Measurements from ENCODE around the gene PIEZO1. TPM values are rescaled to one million over a fixed set of nuclear protein-coding genes. Genes with fewer than 3 reads are reported as not detected.

Gene PIEZO1
- total and polyA plus RNA-seq, 9 of the 15 experiments (the other 6 are each of a cell fraction or from before 2014, with no cell fraction given): 3.6 to 432 (median 131) TPM

DNA sequence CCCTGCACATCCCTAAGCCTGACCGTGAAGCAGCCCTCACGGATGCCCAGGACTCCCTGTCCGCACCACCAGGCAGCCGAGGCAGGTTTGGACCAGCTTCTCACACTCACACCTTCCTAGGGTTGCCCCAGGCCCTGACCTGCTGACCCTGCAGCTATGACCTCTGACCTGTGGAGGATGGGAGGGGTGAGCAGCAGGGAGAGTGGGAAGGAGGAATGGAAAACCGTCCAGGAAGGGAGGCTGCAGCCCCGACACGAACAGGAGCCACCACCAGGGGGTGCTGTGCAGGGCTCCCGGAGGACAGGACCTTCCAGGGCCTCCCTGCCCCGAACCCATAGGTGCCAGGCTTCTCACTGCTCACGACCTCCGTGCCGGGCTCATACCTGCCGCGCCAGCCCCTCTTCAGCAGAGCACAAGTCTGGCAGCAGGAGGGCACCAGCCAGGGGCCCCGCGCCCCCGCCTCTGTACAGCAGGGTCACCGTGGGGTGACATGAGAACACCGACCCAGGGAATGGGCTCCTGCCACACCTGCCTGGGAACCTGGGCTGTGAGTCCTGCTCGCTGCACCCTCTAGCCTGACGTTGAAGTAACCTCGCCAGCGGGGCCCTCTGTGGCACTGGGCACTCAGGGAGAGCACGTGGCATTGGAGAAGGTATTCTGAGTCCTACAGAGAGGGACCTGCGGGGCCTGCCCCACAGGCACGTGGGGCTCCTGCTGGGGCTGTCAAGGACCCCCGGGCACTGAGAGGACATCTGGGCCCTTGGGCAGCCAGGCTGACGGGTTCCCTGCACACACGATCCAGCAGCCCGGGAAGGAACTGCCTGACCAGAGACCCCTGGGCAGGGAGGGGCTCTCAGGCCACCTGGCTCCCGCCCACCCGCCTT lies 41.1 kb downstream of the PIEZO1 start (continued):
- TF ChIP-seq, protein P1, sequence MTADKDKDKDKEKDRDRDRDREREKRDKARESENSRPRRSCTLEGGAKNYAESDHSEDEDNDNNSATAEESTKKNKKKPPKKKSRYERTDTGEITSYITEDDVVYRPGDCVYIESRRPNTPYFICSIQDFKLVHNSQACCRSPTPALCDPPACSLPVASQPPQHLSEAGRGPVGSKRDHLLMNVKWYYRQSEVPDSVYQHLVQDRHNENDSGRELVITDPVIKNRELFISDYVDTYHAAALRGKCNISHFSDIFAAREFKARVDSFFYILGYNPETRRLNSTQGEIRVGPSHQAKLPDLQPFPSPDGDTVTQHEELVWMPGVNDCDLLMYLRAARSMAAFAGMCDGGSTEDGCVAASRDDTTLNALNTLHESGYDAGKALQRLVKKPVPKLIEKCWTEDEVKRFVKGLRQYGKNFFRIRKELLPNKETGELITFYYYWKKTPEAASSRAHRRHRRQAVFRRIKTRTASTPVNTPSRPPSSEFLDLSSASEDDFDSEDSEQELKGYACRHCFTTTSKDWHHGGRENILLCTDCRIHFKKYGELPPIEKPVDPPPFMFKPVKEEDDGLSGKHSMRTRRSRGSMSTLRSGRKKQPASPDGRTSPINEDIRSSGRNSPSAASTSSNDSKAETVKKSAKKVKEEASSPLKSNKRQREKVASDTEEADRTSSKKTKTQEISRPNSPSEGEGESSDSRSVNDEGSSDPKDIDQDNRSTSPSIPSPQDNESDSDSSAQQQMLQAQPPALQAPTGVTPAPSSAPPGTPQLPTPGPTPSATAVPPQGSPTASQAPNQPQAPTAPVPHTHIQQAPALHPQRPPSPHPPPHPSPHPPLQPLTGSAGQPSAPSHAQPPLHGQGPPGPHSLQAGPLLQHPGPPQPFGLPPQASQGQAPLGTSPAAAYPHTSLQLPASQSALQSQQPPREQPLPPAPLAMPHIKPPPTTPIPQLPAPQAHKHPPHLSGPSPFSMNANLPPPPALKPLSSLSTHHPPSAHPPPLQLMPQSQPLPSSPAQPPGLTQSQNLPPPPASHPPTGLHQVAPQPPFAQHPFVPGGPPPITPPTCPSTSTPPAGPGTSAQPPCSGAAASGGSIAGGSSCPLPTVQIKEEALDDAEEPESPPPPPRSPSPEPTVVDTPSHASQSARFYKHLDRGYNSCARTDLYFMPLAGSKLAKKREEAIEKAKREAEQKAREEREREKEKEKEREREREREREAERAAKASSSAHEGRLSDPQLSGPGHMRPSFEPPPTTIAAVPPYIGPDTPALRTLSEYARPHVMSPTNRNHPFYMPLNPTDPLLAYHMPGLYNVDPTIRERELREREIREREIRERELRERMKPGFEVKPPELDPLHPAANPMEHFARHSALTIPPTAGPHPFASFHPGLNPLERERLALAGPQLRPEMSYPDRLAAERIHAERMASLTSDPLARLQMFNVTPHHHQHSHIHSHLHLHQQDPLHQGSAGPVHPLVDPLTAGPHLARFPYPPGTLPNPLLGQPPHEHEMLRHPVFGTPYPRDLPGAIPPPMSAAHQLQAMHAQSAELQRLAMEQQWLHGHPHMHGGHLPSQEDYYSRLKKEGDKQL (CRISPR knock-in tag; IDR thresholded peaks at IDR 0.05; ENCODE audit: borderline replicate concordance): no peak
- TF ChIP-seq, protein P2, sequence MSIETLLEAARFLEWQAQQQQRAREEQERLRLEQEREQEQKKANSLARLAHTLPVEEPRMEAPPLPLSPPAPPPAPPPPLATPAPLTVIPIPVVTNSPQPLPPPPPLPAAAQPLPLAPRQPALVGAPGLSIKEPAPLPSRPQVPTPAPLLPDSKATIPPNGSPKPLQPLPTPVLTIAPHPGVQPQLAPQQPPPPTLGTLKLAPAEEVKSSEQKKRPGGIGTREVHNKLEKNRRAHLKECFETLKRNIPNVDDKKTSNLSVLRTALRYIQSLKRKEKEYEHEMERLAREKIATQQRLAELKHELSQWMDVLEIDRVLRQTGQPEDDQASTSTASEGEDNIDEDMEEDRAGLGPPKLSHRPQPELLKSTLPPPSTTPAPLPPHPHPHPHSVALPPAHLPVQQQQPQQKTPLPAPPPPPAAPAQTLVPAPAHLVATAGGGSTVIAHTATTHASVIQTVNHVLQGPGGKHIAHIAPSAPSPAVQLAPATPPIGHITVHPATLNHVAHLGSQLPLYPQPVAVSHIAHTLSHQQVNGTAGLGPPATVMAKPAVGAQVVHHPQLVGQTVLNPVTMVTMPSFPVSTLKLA (conservative IDR thresholded peaks at IDR 0.05): no peak
- TF ChIP-seq SMARCA5 (IDR thresholded peaks at IDR 0.05) (no peak), ZNF354B (CRISPR knock-in tag; IDR thresholded peaks at IDR 0.05) (no peak), CEBPG (CRISPR knock-in tag; IDR thresholded peaks at IDR 0.05) (no peak), CEBPG (tag; conservative IDR thresholded peaks at IDR 0.05 in 1 of 2, IDR thresholded peaks at IDR 0.05 in 1 of 2) (no peak)
- TF ChIP-seq, protein P3, sequence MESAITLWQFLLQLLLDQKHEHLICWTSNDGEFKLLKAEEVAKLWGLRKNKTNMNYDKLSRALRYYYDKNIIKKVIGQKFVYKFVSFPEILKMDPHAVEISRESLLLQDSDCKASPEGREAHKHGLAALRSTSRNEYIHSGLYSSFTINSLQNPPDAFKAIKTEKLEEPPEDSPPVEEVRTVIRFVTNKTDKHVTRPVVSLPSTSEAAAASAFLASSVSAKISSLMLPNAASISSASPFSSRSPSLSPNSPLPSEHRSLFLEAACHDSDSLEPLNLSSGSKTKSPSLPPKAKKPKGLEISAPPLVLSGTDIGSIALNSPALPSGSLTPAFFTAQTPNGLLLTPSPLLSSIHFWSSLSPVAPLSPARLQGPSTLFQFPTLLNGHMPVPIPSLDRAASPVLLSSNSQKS (CRISPR knock-in tag; IDR thresholded peaks at IDR 0.05): no peak
- TF ChIP-seq, protein P4, sequence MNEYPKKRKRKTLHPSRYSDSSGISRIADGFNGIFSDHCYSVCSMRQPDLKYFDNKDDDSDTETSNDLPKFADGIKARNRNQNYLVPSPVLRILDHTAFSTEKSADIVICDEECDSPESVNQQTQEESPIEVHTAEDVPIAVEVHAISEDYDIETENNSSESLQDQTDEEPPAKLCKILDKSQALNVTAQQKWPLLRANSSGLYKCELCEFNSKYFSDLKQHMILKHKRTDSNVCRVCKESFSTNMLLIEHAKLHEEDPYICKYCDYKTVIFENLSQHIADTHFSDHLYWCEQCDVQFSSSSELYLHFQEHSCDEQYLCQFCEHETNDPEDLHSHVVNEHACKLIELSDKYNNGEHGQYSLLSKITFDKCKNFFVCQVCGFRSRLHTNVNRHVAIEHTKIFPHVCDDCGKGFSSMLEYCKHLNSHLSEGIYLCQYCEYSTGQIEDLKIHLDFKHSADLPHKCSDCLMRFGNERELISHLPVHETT (CRISPR knock-in tag; conservative IDR thresholded peaks at IDR 0.05 in 1 of 2, IDR thresholded peaks at IDR 0.05 in 1 of 2): no peak
- TF ChIP-seq, protein P5, sequence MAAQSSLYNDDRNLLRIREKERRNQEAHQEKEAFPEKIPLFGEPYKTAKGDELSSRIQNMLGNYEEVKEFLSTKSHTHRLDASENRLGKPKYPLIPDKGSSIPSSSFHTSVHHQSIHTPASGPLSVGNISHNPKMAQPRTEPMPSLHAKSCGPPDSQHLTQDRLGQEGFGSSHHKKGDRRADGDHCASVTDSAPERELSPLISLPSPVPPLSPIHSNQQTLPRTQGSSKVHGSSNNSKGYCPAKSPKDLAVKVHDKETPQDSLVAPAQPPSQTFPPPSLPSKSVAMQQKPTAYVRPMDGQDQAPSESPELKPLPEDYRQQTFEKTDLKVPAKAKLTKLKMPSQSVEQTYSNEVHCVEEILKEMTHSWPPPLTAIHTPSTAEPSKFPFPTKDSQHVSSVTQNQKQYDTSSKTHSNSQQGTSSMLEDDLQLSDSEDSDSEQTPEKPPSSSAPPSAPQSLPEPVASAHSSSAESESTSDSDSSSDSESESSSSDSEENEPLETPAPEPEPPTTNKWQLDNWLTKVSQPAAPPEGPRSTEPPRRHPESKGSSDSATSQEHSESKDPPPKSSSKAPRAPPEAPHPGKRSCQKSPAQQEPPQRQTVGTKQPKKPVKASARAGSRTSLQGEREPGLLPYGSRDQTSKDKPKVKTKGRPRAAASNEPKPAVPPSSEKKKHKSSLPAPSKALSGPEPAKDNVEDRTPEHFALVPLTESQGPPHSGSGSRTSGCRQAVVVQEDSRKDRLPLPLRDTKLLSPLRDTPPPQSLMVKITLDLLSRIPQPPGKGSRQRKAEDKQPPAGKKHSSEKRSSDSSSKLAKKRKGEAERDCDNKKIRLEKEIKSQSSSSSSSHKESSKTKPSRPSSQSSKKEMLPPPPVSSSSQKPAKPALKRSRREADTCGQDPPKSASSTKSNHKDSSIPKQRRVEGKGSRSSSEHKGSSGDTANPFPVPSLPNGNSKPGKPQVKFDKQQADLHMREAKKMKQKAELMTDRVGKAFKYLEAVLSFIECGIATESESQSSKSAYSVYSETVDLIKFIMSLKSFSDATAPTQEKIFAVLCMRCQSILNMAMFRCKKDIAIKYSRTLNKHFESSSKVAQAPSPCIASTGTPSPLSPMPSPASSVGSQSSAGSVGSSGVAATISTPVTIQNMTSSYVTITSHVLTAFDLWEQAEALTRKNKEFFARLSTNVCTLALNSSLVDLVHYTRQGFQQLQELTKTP (IDR thresholded peaks at IDR 0.05; ENCODE audit: low read depth in 1 of 2, partially characterized antibody in 2 of 2): no peak
- TF ChIP-seq, protein P6, sequence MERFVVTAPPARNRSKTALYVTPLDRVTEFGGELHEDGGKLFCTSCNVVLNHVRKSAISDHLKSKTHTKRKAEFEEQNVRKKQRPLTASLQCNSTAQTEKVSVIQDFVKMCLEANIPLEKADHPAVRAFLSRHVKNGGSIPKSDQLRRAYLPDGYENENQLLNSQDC (CRISPR knock-in tag; IDR thresholded peaks at IDR 0.05): no peak
